GM13976 (cell line): ENCODE measurements around the gene LMO7.
"Not testable (repeated sequence)": the region's sequence is repeated elsewhere in the genome, so short reads cannot be mapped to it uniquely, and the experiment has no call there.

Experiments
- DNase-seq: peaks from one replicate; pipeline ENCODE4 v3.0.0; 2012; ENCODE audit warnings: low spot score
- in situ Hi-C: fragments of 300-500 bp; cut with MboI; formaldehyde crosslinking; loops from one replicate; pipeline ENCODE4 v1.12.0; 2022; ENCODE audit warnings: low sequenced_read_pairs, mixed read lengths, inconsistent platforms; ENCODE audit not compliant: unreplicated experiment
- TF ChIP-seq, protein P1 (sequence below): IDR thresholded peaks from 2 replicates; pipeline ENCODE4 v1.5.1; 2012; ENCODE audit warnings: borderline replicate concordance, mild to moderate bottlenecking; ENCODE audit not compliant: insufficient read depth; ENCODE audit errors: extremely low read depth, missing control alignments, control extremely low read depth

LMO7 gene

GRCh38 chr13:75690607-75691006 lies 54.5 kb downstream of the LMO7 start:
- TF ChIP-seq, protein P1, sequence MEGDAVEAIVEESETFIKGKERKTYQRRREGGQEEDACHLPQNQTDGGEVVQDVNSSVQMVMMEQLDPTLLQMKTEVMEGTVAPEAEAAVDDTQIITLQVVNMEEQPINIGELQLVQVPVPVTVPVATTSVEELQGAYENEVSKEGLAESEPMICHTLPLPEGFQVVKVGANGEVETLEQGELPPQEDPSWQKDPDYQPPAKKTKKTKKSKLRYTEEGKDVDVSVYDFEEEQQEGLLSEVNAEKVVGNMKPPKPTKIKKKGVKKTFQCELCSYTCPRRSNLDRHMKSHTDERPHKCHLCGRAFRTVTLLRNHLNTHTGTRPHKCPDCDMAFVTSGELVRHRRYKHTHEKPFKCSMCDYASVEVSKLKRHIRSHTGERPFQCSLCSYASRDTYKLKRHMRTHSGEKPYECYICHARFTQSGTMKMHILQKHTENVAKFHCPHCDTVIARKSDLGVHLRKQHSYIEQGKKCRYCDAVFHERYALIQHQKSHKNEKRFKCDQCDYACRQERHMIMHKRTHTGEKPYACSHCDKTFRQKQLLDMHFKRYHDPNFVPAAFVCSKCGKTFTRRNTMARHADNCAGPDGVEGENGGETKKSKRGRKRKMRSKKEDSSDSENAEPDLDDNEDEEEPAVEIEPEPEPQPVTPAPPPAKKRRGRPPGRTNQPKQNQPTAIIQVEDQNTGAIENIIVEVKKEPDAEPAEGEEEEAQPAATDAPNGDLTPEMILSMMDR = no peak
- DNase-seq = no peak
- in situ Hi-C loops = loop anchor here (5.0 to 25.0 kb wide), 3 partner anchors 177 to 772 kb away; no protein-coding TSS in a partner anchor

- in situ Hi-C loops = loop anchor here (5.0 to 25.0 kb wide), 3 partner anchors 176 to 771 kb away; no protein-coding TSS in a partner anchor
- TF ChIP-seq, protein P1 = no peak
Measured at GRCh38 chr13:75691183-75691582, 55.1 kb downstream of the LMO7 start.

GRCh38 chr13:75693227-75693626 lies 57.1 kb downstream of the LMO7 start:
- TF ChIP-seq, protein P1 = no peak
- no peak for DNase-seq
- in situ Hi-C loops = loop anchor here (5.0 to 25.0 kb wide), 3 partner anchors 174 to 769 kb away; no protein-coding TSS in a partner anchor

More at GRCh38 chr13:75691183-75691582, 55.1 kb downstream of the LMO7 start:
- DNase-seq = no peak

DNA sequence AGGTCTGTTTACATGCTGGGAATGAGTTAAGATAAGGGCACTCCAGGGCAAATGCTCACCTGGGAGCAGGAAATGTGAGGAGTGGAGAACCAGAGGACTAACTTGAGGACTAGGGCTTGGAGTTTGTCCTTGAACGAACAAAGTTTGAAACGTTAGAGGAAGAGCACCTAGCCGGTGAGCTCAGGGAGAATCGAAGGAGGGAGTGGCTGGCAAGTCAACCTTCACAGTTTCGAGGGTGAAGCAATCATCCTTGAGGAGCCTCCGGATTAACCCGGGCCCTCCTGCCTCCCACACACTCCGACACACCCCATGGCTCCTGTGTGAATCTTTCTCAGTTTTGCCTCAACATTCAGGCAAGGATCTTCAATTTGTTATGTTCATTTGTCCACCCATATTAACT lies 58.6 kb downstream of the LMO7 start:
- TF ChIP-seq, protein P1 = no peak
- DNase-seq = no peak
- in situ Hi-C loops = loop anchor here (5.0 to 25.0 kb wide), 3 partner anchors 173 to 768 kb away; no protein-coding TSS in a partner anchor

- DNase-seq = peak; percentile 46
- TF ChIP-seq, protein P1 = peak; percentile 87
- in situ Hi-C loops = loop anchor here (10.0 to 25.0 kb wide), 2 partner anchors 319 to 766 kb away; no protein-coding TSS in a partner anchor
Measured at GRCh38 chr13:75695908-75696307, 59.8 kb downstream of the LMO7 start.

DNA sequence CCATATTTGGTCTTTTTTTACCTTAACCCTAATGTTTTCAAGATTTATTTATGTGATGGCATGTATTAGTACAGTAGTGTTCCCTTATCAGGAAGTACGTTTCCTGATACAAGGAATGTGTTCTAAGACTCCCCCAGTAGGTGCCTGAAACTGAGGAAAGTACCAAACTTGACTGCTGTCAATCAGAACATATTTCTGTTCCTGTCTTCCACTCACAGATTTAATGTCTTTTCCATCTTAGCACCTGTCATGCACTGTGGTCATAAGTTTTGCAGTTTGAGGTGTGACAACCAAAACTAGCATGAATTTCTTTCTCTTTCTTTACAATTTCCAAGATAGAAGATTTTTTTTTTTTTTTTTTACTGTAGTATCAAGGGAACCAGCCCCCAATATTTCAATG lies 62.9 kb downstream of the LMO7 start:
- in situ Hi-C loops = loop anchor here (10.0 to 25.0 kb wide), 2 partner anchors 316 to 763 kb away; no protein-coding TSS in a partner anchor
- TF ChIP-seq, protein P1 = no peak
- no peak for DNase-seq

GRCh38 chr13:75699717-75700116 lies 63.6 kb downstream of the LMO7 start:
- in situ Hi-C loops = loop anchor here (10.0 to 25.0 kb wide), 2 partner anchors 315 to 763 kb away; no protein-coding TSS in a partner anchor
- DNase-seq = not testable (repeated sequence)
